Vagina (tissue), 2 donors: Measurements from ENCODE around the gene ZDHHC11. TPM values are rescaled to one million over a fixed set of nuclear protein-coding genes. Genes with fewer than 3 reads are reported as not detected.

Experiments
- DNase-seq, 2 donors: peaks; one replicate each; pipeline ENCODE4 v3.0.0-alpha.2; 2017; ENCODE audit errors: extremely low spot score in 2 of 2
- H3K27ac ChIP-seq: fragments of 200-600 bp; sonication (generic); one replicate; pipeline ENCODE4 v1.5.1; 2019
- H3K27me3 ChIP-seq: fragments of 200-600 bp; sonication (generic); one replicate; pipeline ENCODE4 v1.5.1; 2019
- H3K36me3 ChIP-seq, 2 donors: fragments of 200-600 bp; sonication (generic); one replicate each; pipeline ENCODE4 v1.5.1; 2017 to 2019
- H3K4me1 ChIP-seq: fragments of 200-600 bp; sonication (generic); one replicate; pipeline ENCODE4 v1.5.1; 2019
- H3K4me3 ChIP-seq, 2 donors: fragments of 200-600 bp; sonication (generic); 1 replicate in 1 of 2; 2 replicates in 1 of 2; pipeline ENCODE4 v1.5.1; 2016 to 2019
- H3K9me3 ChIP-seq: fragments of 200-600 bp; sonication (generic); one replicate; pipeline ENCODE4 v1.5.1; 2019
- CTCF ChIP-seq, 3 experiments: fragments of 450-650 bp in 2 of 3; fragments of 200-600 bp in 1 of 3; sonication (generic) in 1 of 3; IDR thresholded peaks; one replicate each; pipeline ENCODE4 v1.5.1; 2017 to 2019; ENCODE audit warnings: antibody characterized with exemption in 3 of 3, mild to moderate bottlenecking in 2 of 3, moderate library complexity in 2 of 3
- POLR2A ChIP-seq, 2 donors: fragments of 450-650 bp; IDR thresholded peaks; one replicate each; pipeline ENCODE4 v1.6.1; 2017; ENCODE audit warnings: antibody characterized with exemption in 2 of 2, mild to moderate bottlenecking in 2 of 2, moderate library complexity in 2 of 2
- POLR2AphosphoS5 ChIP-seq, 2 donors: sonication (generic); formaldehyde crosslinking; IDR thresholded peaks; one replicate each; pipeline ENCODE4 v1.9.0; 2017; ENCODE audit warnings: antibody characterized with exemption in 2 of 2, mild to moderate bottlenecking in 2 of 2, low read depth in 1 of 2; ENCODE audit not compliant: insufficient read depth in 1 of 2
- intact Hi-C: fragments of 100-400 bp; cut with DNase I; formaldehyde crosslinking; loops from one replicate; pipeline ENCODE4 v1.15.1; 2023
- total RNA-seq: library from RNA; depleted of rRNA; stranded (reverse); fragments of >200 nt; gene quantifications from one replicate; pipeline ENCODE4 v1.2.3, GENCODE V29; 2016

ZDHHC11 gene
- total RNA-seq: 5.6 TPM

GRCh38 chr5:850511-851006 is at the start of gene ZDHHC11:
Gene ZDHHC11 (minus strand): TSS chr5:850986. CDS start chr5:850602, 384 bp downstream.
- H3K4me1 ChIP-seq: peaks cover 4% of the 10 kb centered on the region
- TF ChIP-seq POLR2A (IDR thresholded peaks at IDR 0.05) (no peak), CTCF (IDR thresholded peaks at IDR 0.05) (no peak), POLR2AphosphoS5 (IDR thresholded peaks at IDR 0.05; ENCODE audit: insufficient read depth in 1 of 2, low read depth in 1 of 2) (no peak)
- no peaks in the 10 kb centered on the region for H3K27me3 ChIP-seq
- no peaks in the 10 kb centered on the region for H3K9me3 ChIP-seq
- no peaks in the 10 kb centered on the region for H3K36me3 ChIP-seq
- no peak within 1 kb of the TSS for H3K27ac ChIP-seq
- no peak within 1 kb of the TSS for H3K4me3 ChIP-seq
- intact Hi-C loops: no loop called here
- DNase-seq: no peak

GRCh38 chr5:893711-894110 is 42.9 kb upstream of the ZDHHC11 start:
- peaks cover 22% of the 10 kb centered on the region for H3K4me1 ChIP-seq
- intact Hi-C loops: no loop called here
- H3K36me3 ChIP-seq: peaks cover 0 to 22% of the 10 kb centered on the region in 2 donors
- TF ChIP-seq POLR2A (IDR thresholded peaks at IDR 0.05) (no peak), POLR2AphosphoS5 (IDR thresholded peaks at IDR 0.05; ENCODE audit: insufficient read depth in 1 of 2, low read depth in 1 of 2) (no peak), CTCF (IDR thresholded peaks at IDR 0.05) (no peak)
- no peaks in the 10 kb centered on the region for H3K9me3 ChIP-seq
- no peaks in the 10 kb centered on the region for H3K27me3 ChIP-seq
- peak overlapping the region in 1 of 2 donors; percentile 94 for H3K4me3 ChIP-seq
- no peak overlapping the region for H3K27ac ChIP-seq
- no peak for DNase-seq

GRCh38 chr5:893137-893506 is 42.3 kb upstream of the ZDHHC11 start:
- peak overlapping the region; percentile 76 for H3K27ac ChIP-seq

GRCh38 chr5:892394-893136 is 41.8 kb upstream of the ZDHHC11 start, which contains the start of the genes BRD9 and TRIP13:
Gene BRD9 (minus strand): TSS chr5:892801. CDS start chr5:892657, 144 bp downstream.
Gene TRIP13 (plus strand): TSS chr5:892884. CDS start chr5:892999, 115 bp downstream.
- Histone ChIP-seq H3K9me3 (no peaks in the 10 kb centered on the region), H3K27me3 (no peaks in the 10 kb centered on the region), H3K4me1 (peaks cover 22% of the 10 kb centered on the region), H3K36me3 (peaks cover 0 to 34% of the 10 kb centered on the region in 2 donors), H3K27ac (peak within 1 kb of the TSS; percentile 76), H3K4me3 (peak within 1 kb of the TSS; percentile 94 to 99)
- TF ChIP-seq CTCF (IDR thresholded peaks at IDR 0.05) (no peak), POLR2AphosphoS5 (IDR thresholded peaks at IDR 0.05; ENCODE audit: insufficient read depth in 1 of 2, low read depth in 1 of 2) (no peak), POLR2A (IDR thresholded peaks at IDR 0.05) (no peak)
- intact Hi-C loops: no loop called here
- DNase-seq: no peak

More at GRCh38 chr5:893137-893506, 42.3 kb upstream of the ZDHHC11 start:
- Histone ChIP-seq H3K27me3 (no peaks in the 10 kb centered on the region), H3K36me3 (peaks cover 0 to 28% of the 10 kb centered on the region in 2 donors), H3K9me3 (no peaks in the 10 kb centered on the region), H3K4me1 (peaks cover 22% of the 10 kb centered on the region), H3K4me3 (peak overlapping the region; percentile 94 to 99)
- intact Hi-C loops: no loop called here
- TF ChIP-seq POLR2AphosphoS5 (IDR thresholded peaks at IDR 0.05; ENCODE audit: insufficient read depth in 1 of 2, low read depth in 1 of 2): no peak
- TF ChIP-seq CTCF (IDR thresholded peaks at IDR 0.05): no peak
- no peak for TF ChIP-seq POLR2A (IDR thresholded peaks at IDR 0.05)
- no peak for DNase-seq
